Activated naive CD8-positive, alpha-beta T cell treated with anti-CD3 and anti-CD28 coated beads for 36 hours (primary cell): ENCODE results near the gene PPHLN1. TPM values are rescaled to one million over a fixed set of nuclear protein-coding genes. Genes with fewer than 3 reads are reported as not detected.

Experiments
- DNase-seq: peaks from one replicate; pipeline ENCODE4 v3.0.0; 2021
- H3K27ac Mint-ChIP-seq: one replicate; pipeline ENCODE4 v1.8.0; 2022; ENCODE audit warnings: mild to moderate bottlenecking, moderate library complexity, mixed read lengths
- H3K27me3 Mint-ChIP-seq: one replicate; pipeline ENCODE4 v1.8.0; 2022; ENCODE audit warnings: mild to moderate bottlenecking, mixed read lengths
- H3K36me3 Mint-ChIP-seq: one replicate; pipeline ENCODE4 v1.8.0; 2021; ENCODE audit warnings: mild to moderate bottlenecking, mixed read lengths
- H3K4me1 Mint-ChIP-seq: one replicate; pipeline ENCODE4 v1.8.0; 2021; ENCODE audit warnings: mixed read lengths
- H3K4me3 Mint-ChIP-seq: one replicate; pipeline ENCODE4 v1.8.0; 2022; ENCODE audit warnings: mild to moderate bottlenecking, moderate library complexity, mixed read lengths
- H3K9me3 Mint-ChIP-seq: one replicate; pipeline ENCODE4 v1.8.0; 2022; ENCODE audit warnings: mixed read lengths
- total RNA-seq, 2 experiments: library from RNA; stranded (reverse); gene quantifications; one replicate each; pipeline ENCODE4 v1.2.3, GENCODE V29; 2021

Gene PPHLN1
- total RNA-seq, 2 experiments from 2014 or later = 81.2 to 81.6 TPM

GRCh38 chr12:42426746-42427145, 100.8 kb downstream of the PPHLN1 start:
- Mint-ChIP-seq H3K27ac (no peak overlapping the region), H3K4me1 (peaks cover 10% of the 10 kb centered on the region), H3K4me3 (no peak overlapping the region), H3K36me3 (peaks cover 38% of the 10 kb centered on the region), H3K9me3 (peaks cover 2% of the 10 kb centered on the region), H3K27me3 (no peaks in the 10 kb centered on the region)
- DNase-seq = no peak

- Mint-ChIP-seq H3K27ac (no peak overlapping the region), H3K9me3 (peaks cover 2% of the 10 kb centered on the region), H3K27me3 (no peaks in the 10 kb centered on the region), H3K4me3 (no peak overlapping the region), H3K36me3 (peaks cover 52% of the 10 kb centered on the region), H3K4me1 (peaks cover 7% of the 10 kb centered on the region)
- DNase-seq = no peak
Measured at GRCh38 chr12:42428850-42429249, 102.9 kb downstream of the PPHLN1 start.

GRCh38 chr12:42432517-42433140, 106.7 kb downstream of the PPHLN1 start:
- Mint-ChIP-seq H3K9me3 (peaks cover under 1% of the 10 kb centered on the region), H3K4me1 (no peaks in the 10 kb centered on the region), H3K36me3 (peaks cover 42% of the 10 kb centered on the region), H3K27ac (no peak overlapping the region), H3K4me3 (no peak overlapping the region), H3K27me3 (no peaks in the 10 kb centered on the region)
- DNase-seq = no peak

GRCh38 chr12:42440608-42441007, 114.6 kb downstream of the PPHLN1 start:
- Mint-ChIP-seq H3K27ac (no peak overlapping the region), H3K27me3 (no peaks in the 10 kb centered on the region), H3K4me3 (no peak overlapping the region), H3K36me3 (peaks cover 61% of the 10 kb centered on the region), H3K4me1 (no peaks in the 10 kb centered on the region), H3K9me3 (peaks cover 9% of the 10 kb centered on the region)
- DNase-seq = no peak

- Mint-ChIP-seq H3K4me3 (no peak overlapping the region), H3K27ac (no peak overlapping the region), H3K4me1 (no peaks in the 10 kb centered on the region), H3K27me3 (no peaks in the 10 kb centered on the region), H3K36me3 (peaks cover 66% of the 10 kb centered on the region), H3K9me3 (peaks cover 9% of the 10 kb centered on the region)
- DNase-seq = no peak
Measured at GRCh38 chr12:42442311-42442759, 116.4 kb downstream of the PPHLN1 start.

GRCh38 chr12:42442888-42443287, 116.9 kb downstream of the PPHLN1 start:
- Mint-ChIP-seq H3K4me3 (no peak overlapping the region), H3K36me3 (peaks cover 65% of the 10 kb centered on the region), H3K27me3 (no peaks in the 10 kb centered on the region), H3K27ac (no peak overlapping the region), H3K9me3 (peaks cover 9% of the 10 kb centered on the region), H3K4me1 (no peaks in the 10 kb centered on the region)
- no peak for DNase-seq

GRCh38 chr12:42444192-42444943, 118.4 kb downstream of the PPHLN1 start:
- Mint-ChIP-seq H3K4me3 (no peak overlapping the region), H3K36me3 (peaks cover 70% of the 10 kb centered on the region), H3K27me3 (no peaks in the 10 kb centered on the region), H3K4me1 (no peaks in the 10 kb centered on the region), H3K9me3 (peaks cover 9% of the 10 kb centered on the region), H3K27ac (no peak overlapping the region)
- DNase-seq = no peak

- H3K9me3 Mint-ChIP-seq = peaks cover 9% of the 10 kb centered on the region
- H3K4me3 Mint-ChIP-seq = no peak overlapping the region
- no peaks in the 10 kb centered on the region for H3K4me1 Mint-ChIP-seq
- H3K27me3 Mint-ChIP-seq = no peaks in the 10 kb centered on the region
- H3K36me3 Mint-ChIP-seq = peaks cover 70% of the 10 kb centered on the region
- DNase-seq = no peak
- no peak overlapping the region for H3K27ac Mint-ChIP-seq
Measured at GRCh38 chr12:42445891-42446290, 119.9 kb downstream of the PPHLN1 start.

GRCh38 chr12:42446761-42447160, 120.8 kb downstream of the PPHLN1 start:
- no peaks in the 10 kb centered on the region for H3K4me1 Mint-ChIP-seq
- no peak for DNase-seq
- H3K27ac Mint-ChIP-seq = no peak overlapping the region
- H3K9me3 Mint-ChIP-seq = peaks cover 7% of the 10 kb centered on the region
- H3K36me3 Mint-ChIP-seq = peaks cover 67% of the 10 kb centered on the region
- no peaks in the 10 kb centered on the region for H3K27me3 Mint-ChIP-seq
- no peak overlapping the region for H3K4me3 Mint-ChIP-seq

- H3K4me3 Mint-ChIP-seq = no peak overlapping the region
- DNase-seq = no peak
- peaks cover 60% of the 10 kb centered on the region for H3K36me3 Mint-ChIP-seq
- H3K9me3 Mint-ChIP-seq = peaks cover 5% of the 10 kb centered on the region
- no peaks in the 10 kb centered on the region for H3K4me1 Mint-ChIP-seq
- no peaks in the 10 kb centered on the region for H3K27me3 Mint-ChIP-seq
- H3K27ac Mint-ChIP-seq = no peak overlapping the region
Measured at GRCh38 chr12:42447371-42447786, 121.4 kb downstream of the PPHLN1 start.

- no peak overlapping the region for H3K4me3 Mint-ChIP-seq
- H3K27me3 Mint-ChIP-seq = no peaks in the 10 kb centered on the region
- DNase-seq = no peak
- H3K9me3 Mint-ChIP-seq = peaks cover 2% of the 10 kb centered on the region
- peaks cover 47% of the 10 kb centered on the region for H3K36me3 Mint-ChIP-seq
- no peaks in the 10 kb centered on the region for H3K4me1 Mint-ChIP-seq
- no peak overlapping the region for H3K27ac Mint-ChIP-seq
Measured at GRCh38 chr12:42448841-42449240, 122.9 kb downstream of the PPHLN1 start.

- H3K4me3 Mint-ChIP-seq = no peak overlapping the region
- no peaks in the 10 kb centered on the region for H3K4me1 Mint-ChIP-seq
- peaks cover 33% of the 10 kb centered on the region for H3K36me3 Mint-ChIP-seq
- no peak overlapping the region for H3K27ac Mint-ChIP-seq
- DNase-seq = no peak
- no peaks in the 10 kb centered on the region for H3K9me3 Mint-ChIP-seq
- H3K27me3 Mint-ChIP-seq = no peaks in the 10 kb centered on the region
Measured at GRCh38 chr12:42450248-42450647, 124.3 kb downstream of the PPHLN1 start.

- H3K27ac Mint-ChIP-seq = no peak overlapping the region
- H3K36me3 Mint-ChIP-seq = no peaks in the 10 kb centered on the region
- no peak overlapping the region for H3K4me3 Mint-ChIP-seq
- H3K27me3 Mint-ChIP-seq = no peaks in the 10 kb centered on the region
- H3K9me3 Mint-ChIP-seq = no peaks in the 10 kb centered on the region
- no peak for DNase-seq
- H3K4me1 Mint-ChIP-seq = no peaks in the 10 kb centered on the region
Measured at GRCh38 chr12:42458575-42458974, 132.6 kb downstream of the PPHLN1 start.

- Mint-ChIP-seq H3K9me3 (no peaks in the 10 kb centered on the region), H3K27me3 (no peaks in the 10 kb centered on the region), H3K36me3 (no peaks in the 10 kb centered on the region), H3K4me3 (no peak overlapping the region), H3K4me1 (no peaks in the 10 kb centered on the region), H3K27ac (no peak overlapping the region)
- DNase-seq = no peak
Measured at GRCh38 chr12:42459336-42459847, 133.4 kb downstream of the PPHLN1 start.

GRCh38 chr12:42462486-42462885, 136.5 kb downstream of the PPHLN1 start:
- DNase-seq = no peak
- Mint-ChIP-seq H3K4me3 (no peak overlapping the region), H3K27ac (no peak overlapping the region), H3K4me1 (no peaks in the 10 kb centered on the region), H3K36me3 (no peaks in the 10 kb centered on the region), H3K27me3 (peaks cover 14% of the 10 kb centered on the region), H3K9me3 (no peaks in the 10 kb centered on the region)

GRCh38 chr12:42463671-42464070, 137.7 kb downstream of the PPHLN1 start:
- no peak for DNase-seq
- peaks cover 5% of the 10 kb centered on the region for H3K4me1 Mint-ChIP-seq
- H3K27ac Mint-ChIP-seq = no peak overlapping the region
- no peaks in the 10 kb centered on the region for H3K36me3 Mint-ChIP-seq
- no peak overlapping the region for H3K4me3 Mint-ChIP-seq
- peaks cover 24% of the 10 kb centered on the region for H3K27me3 Mint-ChIP-seq
- no peaks in the 10 kb centered on the region for H3K9me3 Mint-ChIP-seq
